NCI-H446 (cell line): ENCODE measurements around the gene TMEM88.

Experiments used
- DNase-seq, 2 experiments: peaks; one replicate each; lab custom pipeline; 2025; lab: John Stamatoyannopoulos, UW

Gene TMEM88

GRCh38 chr17:7843536-7844291, 11.2 kb upstream of the TMEM88 start:
- DNase-seq: peak in 1 of 2 experiments; percentile 79

- peak; percentile 86 to 91 for DNase-seq
Measured at GRCh38 chr17:7844292-7845154, 10.3 kb upstream of the TMEM88 start.

GRCh38 chr17:7845359-7846062, 9.4 kb upstream of the TMEM88 start:
- no peak for DNase-seq

- no peak for DNase-seq
Measured at GRCh38 chr17:7846063-7846735, 8.7 kb upstream of the TMEM88 start.

- no peak for DNase-seq
Measured at GRCh38 chr17:7846765-7847661, 7.9 kb upstream of the TMEM88 start.

- no peak for DNase-seq
Measured at GRCh38 chr17:7848131-7848579, 6.7 kb upstream of the TMEM88 start.

- DNase-seq: no peak
Measured at GRCh38 chr17:7848739-7849129, 6.1 kb upstream of the TMEM88 start.

- no peak for DNase-seq
Measured at GRCh38 chr17:7849130-7849750, 5.6 kb upstream of the TMEM88 start.

GRCh38 chr17:7849751-7850504, 4.9 kb upstream of the TMEM88 start:
- no peak for DNase-seq

GRCh38 chr17:7850701-7851437, 4.0 kb upstream of the TMEM88 start:
- no peak for DNase-seq

- DNase-seq: peak in 1 of 2 experiments; percentile 28
Measured at GRCh38 chr17:7851438-7852261, 3.2 kb upstream of the TMEM88 start.

- DNase-seq: no peak
Measured at GRCh38 chr17:7852262-7852670, 2.6 kb upstream of the TMEM88 start.

GRCh38 chr17:7852919-7853690, 1.8 kb upstream of the TMEM88 start:
- DNase-seq: no peak

GRCh38 chr17:7853691-7854038, 1.2 kb upstream of the TMEM88 start:
- DNase-seq: no peak

GRCh38 chr17:7854078-7854777, 638 bp upstream of the TMEM88 start:
- DNase-seq: no peak

GRCh38 chr17:7855660-7856010, 769 bp downstream of the TMEM88 start:
- no peak for DNase-seq
